ENCODE measurements around the gene RPUSD1. TPM values are rescaled to one million over a fixed set of nuclear protein-coding genes. Genes with fewer than 3 reads are reported as not detected.

Gene RPUSD1
- total and polyA plus RNA-seq, 2 donors (not counting 3 experiments of a cell fraction or from before 2014, with no cell fraction given) = 46.2 to 55.8 TPM

- Histone ChIP-seq H3K27ac (ENCODE audit: insufficient read depth, low read depth, low read length) (no peak overlapping the region), H3K4me1 (ENCODE audit: control insufficient read depth, extremely low read depth, insufficient read depth, low read length) (no peaks in the 10 kb centered on the region), H4K20me1 (replicated peaks; ENCODE audit: control insufficient read depth, extremely low read depth, insufficient read depth, low read length) (no peaks in the 10 kb centered on the region), H3K9me1 (replicated peaks; ENCODE audit: control insufficient read depth, extremely low read depth, insufficient read depth, low read length) (no peaks in the 10 kb centered on the region), H3K9ac (replicated peaks; ENCODE audit: extremely low read depth, insufficient read depth, low read length) (no peak overlapping the region), H3K9me3 (replicated peaks; ENCODE audit: control insufficient read depth, insufficient read depth, low read length) (no peaks in the 10 kb centered on the region), H3K4me2 (ENCODE audit: insufficient read depth, low read length) (no peak overlapping the region), H3K36me3 (ENCODE audit: control insufficient read depth in 2 of 2, extremely low read depth in 1 of 2, insufficient read depth in 2 of 2, low read length in 2 of 2) (no peaks in the 10 kb centered on the region), H3K27me3 (ENCODE audit: control insufficient read depth in 2 of 2, insufficient read depth in 2 of 2, low read length in 2 of 2) (peaks cover 0 to 8% of the 10 kb centered on the region in 2 experiments), H2AFZ (ENCODE audit: low read depth, low read length) (no peak overlapping the region), H3K79me2 (ENCODE audit: control insufficient read depth, insufficient read depth, low read length) (no peaks in the 10 kb centered on the region), H3K4me3 (replicated peaks in 1 of 3; ENCODE audit: insufficient read depth in 1 of 3, low read depth in 1 of 3, low read length in 3 of 3) (no peak overlapping the region)
- TF ChIP-seq MYC (IDR thresholded peaks at IDR 0.05; ENCODE audit: low read depth, low read length) (no peak), JUN (IDR thresholded peaks at IDR 0.05; ENCODE audit: borderline replicate concordance, insufficient read depth, insufficient read length, low read depth) (no peak), FOS (IDR thresholded peaks at IDR 0.05; ENCODE audit: borderline replicate concordance, insufficient read depth, low read length) (no peak), POLR2AphosphoS5 (IDR thresholded peaks at IDR 0.05; ENCODE audit: insufficient read depth, low read depth, low read length) (no peak), GATA2 (IDR thresholded peaks at IDR 0.05; ENCODE audit: insufficient read depth, insufficient read length, low read depth, low read length) (no peak), POLR2A (IDR thresholded peaks at IDR 0.05; ENCODE audit: low read depth, low read length) (no peak)
- TF ChIP-seq, protein P1, sequence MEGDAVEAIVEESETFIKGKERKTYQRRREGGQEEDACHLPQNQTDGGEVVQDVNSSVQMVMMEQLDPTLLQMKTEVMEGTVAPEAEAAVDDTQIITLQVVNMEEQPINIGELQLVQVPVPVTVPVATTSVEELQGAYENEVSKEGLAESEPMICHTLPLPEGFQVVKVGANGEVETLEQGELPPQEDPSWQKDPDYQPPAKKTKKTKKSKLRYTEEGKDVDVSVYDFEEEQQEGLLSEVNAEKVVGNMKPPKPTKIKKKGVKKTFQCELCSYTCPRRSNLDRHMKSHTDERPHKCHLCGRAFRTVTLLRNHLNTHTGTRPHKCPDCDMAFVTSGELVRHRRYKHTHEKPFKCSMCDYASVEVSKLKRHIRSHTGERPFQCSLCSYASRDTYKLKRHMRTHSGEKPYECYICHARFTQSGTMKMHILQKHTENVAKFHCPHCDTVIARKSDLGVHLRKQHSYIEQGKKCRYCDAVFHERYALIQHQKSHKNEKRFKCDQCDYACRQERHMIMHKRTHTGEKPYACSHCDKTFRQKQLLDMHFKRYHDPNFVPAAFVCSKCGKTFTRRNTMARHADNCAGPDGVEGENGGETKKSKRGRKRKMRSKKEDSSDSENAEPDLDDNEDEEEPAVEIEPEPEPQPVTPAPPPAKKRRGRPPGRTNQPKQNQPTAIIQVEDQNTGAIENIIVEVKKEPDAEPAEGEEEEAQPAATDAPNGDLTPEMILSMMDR (IDR thresholded peaks at IDR 0.05; ENCODE audit: extremely low read depth in 1 of 2, insufficient read depth in 1 of 2, low read depth in 1 of 2, low read length in 2 of 2) = no peak
- TF ChIP-seq, protein P2, sequence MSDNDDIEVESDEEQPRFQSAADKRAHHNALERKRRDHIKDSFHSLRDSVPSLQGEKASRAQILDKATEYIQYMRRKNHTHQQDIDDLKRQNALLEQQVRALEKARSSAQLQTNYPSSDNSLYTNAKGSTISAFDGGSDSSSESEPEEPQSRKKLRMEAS (IDR thresholded peaks at IDR 0.05; ENCODE audit: insufficient read depth, insufficient read length) = no peak
- FAIRE-seq (no peak), DNase-seq (ENCODE audit: low read depth, low spot score) (no peak)
- ChIA-PET POLR2A (no interaction called here), CTCF (no interaction called here)
- dilution Hi-C loops (cut with MboI; ENCODE audit: extremely low pct_ligation_motif_present, low sequenced_read_pairs) = no loop called here
- no TSS peak for BruUV-seq (replicated peaks)
- intact Hi-C loops (cut with micrococcal nuclease) = no loop called here
Observed at GRCh38 chr16:819336-820043, 31.3 kb upstream of the RPUSD1 start.
